ENCODE data around the gene IRF5.

- no peak for TF ChIP-seq CTCF (IDR thresholded peaks at IDR 0.05)
- no peak for TF ChIP-seq POLR2A (IDR thresholded peaks at IDR 0.05)
Measured at GRCh38 chr7:128895320-128895719, 42.4 kb upstream of the IRF5 start.
